NCI-H1105 (cell line): ENCODE measurements around the gene CEP170B.
"Not testable (repeated sequence)": the region's sequence is repeated elsewhere in the genome, so short reads cannot be mapped to it uniquely, and the experiment has no call there.

Source experiments
- DNase-seq: peaks from one replicate; lab custom pipeline; 2025; lab: John Stamatoyannopoulos, UW

CEP170B gene

GRCh38 chr14:104879201-104879982 is 14.3 kb downstream of the CEP170B start:
- no peak for DNase-seq

- DNase-seq: no peak
Measured at GRCh38 chr14:104879983-104880565, 15.0 kb downstream of the CEP170B start.

- no peak for DNase-seq
Measured at GRCh38 chr14:104880584-104881210, 15.6 kb downstream of the CEP170B start.

- DNase-seq: peak; percentile 84
Measured at GRCh38 chr14:104881369-104881979, 16.4 kb downstream of the CEP170B start.

DNA sequence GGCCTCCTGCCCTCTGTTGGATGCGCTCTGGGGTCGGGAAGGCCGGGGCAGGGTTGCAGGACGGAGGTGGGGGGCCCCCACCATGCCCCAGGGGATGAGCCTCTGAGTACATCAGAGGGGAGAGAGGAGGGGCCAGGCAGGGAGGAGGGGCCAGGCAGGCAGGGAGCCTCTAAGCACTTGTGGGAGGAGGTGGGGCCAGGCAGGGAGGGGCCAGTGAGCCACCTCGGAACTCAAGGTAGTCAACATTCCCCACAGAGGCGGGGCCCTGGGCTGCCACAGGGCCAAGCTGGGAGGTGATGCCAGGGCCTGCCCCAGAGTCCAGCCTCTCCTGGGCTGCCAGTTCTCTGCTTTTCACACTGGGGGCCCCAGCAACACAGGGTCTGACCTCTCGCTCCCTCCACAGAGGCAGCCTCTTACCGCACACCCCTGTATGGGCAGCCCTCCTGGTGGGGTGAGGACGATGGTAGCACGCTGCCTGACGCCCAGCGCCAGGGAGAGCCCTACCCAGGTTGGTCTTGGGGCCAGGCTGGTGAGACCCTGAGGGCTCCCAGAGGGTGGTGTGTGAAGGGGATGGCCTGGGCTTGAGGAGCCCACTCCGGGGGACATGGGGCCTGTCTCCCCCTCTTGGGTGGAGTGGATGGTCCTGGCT is 17.4 kb downstream of the CEP170B start:
- DNase-seq: no peak

GRCh38 chr14:104882991-104883660 is 18.1 kb downstream of the CEP170B start:
- no peak for DNase-seq

GRCh38 chr14:104883681-104884361 is 18.8 kb downstream of the CEP170B start:
- no peak for DNase-seq

GRCh38 chr14:104884381-104884780 is 19.3 kb downstream of the CEP170B start:
- not testable (repeated sequence) for DNase-seq

GRCh38 chr14:104885031-104885972 is 20.2 kb downstream of the CEP170B start:
- no peak for DNase-seq

DNA sequence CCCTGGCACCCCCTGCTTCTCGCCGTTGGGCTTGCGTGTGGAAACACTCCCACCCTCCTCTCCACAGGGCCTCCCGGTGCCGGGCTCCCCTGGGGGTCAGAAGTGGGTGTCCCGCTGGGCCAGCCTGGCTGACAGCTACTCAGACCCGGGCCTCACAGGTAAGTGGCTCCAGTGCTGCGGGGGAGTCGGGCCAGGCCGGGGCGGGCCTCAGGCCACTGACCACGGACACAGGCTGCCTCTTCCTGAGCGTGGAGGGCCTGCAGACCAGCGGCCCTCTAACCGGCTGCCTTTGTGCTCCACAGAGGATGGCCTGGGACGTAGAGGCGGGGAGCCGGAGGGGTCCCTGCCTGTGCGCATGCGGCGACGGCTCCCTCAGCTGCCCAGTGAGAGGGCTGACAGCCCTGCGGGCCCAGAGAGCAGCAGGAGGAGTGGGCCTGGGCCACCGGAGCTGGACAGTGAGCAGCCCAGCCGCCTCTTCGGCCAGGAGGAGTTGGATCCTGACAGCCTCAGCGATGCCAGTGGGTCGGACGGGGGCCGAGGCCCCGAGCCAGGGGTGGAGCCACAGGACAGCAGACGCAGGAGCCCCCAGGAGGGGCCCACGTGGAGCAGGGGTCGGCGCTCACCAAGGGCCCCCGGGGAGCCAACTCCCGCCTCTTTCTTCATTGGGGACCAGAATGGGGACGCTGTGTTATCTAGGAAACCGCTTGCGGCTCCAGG is 21.1 kb downstream of the CEP170B start:
- no peak for DNase-seq

- DNase-seq: no peak
Measured at GRCh38 chr14:104886690-104887622, 21.9 kb downstream of the CEP170B start.

GRCh38 chr14:104887623-104888488 is 22.8 kb downstream of the CEP170B start:
- DNase-seq: no peak

- no peak for DNase-seq
Measured at GRCh38 chr14:104888489-104889374, 23.7 kb downstream of the CEP170B start.

DNA sequence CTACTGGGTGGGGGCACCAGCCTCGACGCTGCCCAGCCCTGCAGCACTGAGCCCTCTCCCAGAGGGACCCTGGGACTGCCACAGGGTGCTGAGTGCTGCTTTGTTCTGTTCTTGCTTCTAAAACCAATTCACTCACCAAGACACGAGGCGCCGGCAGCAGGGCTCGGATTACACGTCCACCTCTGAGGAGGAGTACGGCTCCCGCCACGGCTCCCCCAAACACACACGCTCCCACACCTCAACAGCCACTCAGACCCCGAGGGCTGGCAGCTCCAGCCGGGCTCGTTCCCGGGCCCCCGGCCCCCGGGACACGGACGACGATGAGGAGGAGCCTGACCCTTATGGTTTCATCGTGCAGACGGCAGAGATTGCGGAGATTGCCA is 24.3 kb downstream of the CEP170B start:
- no peak for DNase-seq

DNA sequence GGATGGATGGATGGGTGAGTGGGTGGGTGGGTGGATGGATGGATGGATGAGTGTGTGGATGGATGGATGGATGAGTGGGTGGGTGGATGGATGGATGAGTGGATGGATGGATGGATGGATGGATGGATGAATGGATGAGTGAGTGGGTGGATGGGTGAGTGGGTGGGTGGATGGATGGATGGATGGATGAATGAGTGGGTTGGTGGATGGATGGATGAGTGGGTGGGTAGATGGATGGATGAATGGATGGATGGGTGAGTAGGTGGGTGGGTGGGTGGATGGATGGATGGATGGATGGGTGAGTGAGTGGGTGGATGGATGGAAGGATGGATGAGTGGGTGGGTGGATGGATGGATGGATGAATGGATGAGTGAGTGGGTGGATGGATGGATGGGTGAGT is 25.2 kb downstream of the CEP170B start:
- DNase-seq: not testable (repeated sequence)

DNA sequence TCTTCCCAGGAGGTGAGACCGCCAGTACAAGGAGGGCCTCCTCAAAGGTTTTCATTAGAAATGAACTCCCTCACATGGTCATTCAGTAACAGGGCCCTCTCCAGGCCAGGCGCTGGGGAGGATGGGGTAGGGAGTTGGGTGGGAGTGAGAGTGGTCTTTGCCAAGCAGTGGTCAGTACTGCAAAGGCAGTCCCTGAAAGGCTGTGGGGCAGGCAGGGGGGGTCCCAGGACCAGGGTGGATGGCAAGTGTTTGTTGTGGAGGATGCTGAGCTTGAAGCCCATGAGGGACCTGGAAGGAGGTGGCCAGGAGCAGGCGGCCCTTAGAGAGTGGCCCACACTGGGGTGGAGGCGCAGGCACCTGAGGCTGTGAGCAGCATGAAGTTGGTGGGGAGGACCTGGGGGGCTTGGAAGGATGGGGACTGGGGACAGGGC is 26.1 kb downstream of the CEP170B start:
- DNase-seq: no peak
